Measurements from ENCODE around the gene SAMD1.

SAMD1 gene

GRCh38 chr19:14091081-14091812 is 696 bp upstream of the SAMD1 start:
- no peak for DNase-seq (ENCODE audit: low read depth, low spot score)
- H3K27ac ChIP-seq: peak overlapping the region; percentile 23

GRCh38 chr19:14089662-14090508 is 666 bp downstream of the SAMD1 start:
- DNase-seq (ENCODE audit: low read depth, low spot score): no peak
- peak overlapping the region; percentile 23 for H3K27ac ChIP-seq

- DNase-seq (ENCODE audit: low read depth, low spot score): no peak
- no peak overlapping the region for H3K27ac ChIP-seq
Observed at GRCh38 chr19:14089412-14089661, 1.2 kb downstream of the SAMD1 start.

- H3K27ac ChIP-seq: no peak overlapping the region
- no peak for DNase-seq (ENCODE audit: low read depth, low spot score)
Observed at GRCh38 chr19:14088634-14089411, 1.7 kb downstream of the SAMD1 start.

- H3K27ac ChIP-seq: no peak overlapping the region
Observed at GRCh38 chr19:14086098-14086497, 4.5 kb downstream of the SAMD1 start.

GRCh38 chr19:14085309-14085995 is 5.1 kb downstream of the SAMD1 start, which contains the start of gene C19orf67:
Gene C19orf67 (minus strand): TSS chr19:14085783. CDS start chr19:14085627, 156 bp downstream.
- no peak for DNase-seq (ENCODE audit: low read depth, low spot score)
- H3K27ac ChIP-seq: no peak within 1 kb of the TSS

More at GRCh38 chr19:14086098-14086497, 4.5 kb downstream of the SAMD1 start:
- no peak for DNase-seq (ENCODE audit: low read depth, low spot score)

GRCh38 chr19:14082675-14082960 is 7.9 kb downstream of the SAMD1 start:
- DNase-seq (ENCODE audit: low read depth, low spot score): no peak
- no peak overlapping the region for H3K27ac ChIP-seq

GRCh38 chr19:14081797-14082674 is 8.5 kb downstream of the SAMD1 start:
- peak overlapping the region; percentile 88 for H3K27ac ChIP-seq
- DNase-seq (ENCODE audit: low read depth, low spot score): peak; percentile 81

- peak overlapping the region; percentile 88 for H3K27ac ChIP-seq
- peak; percentile 86 for DNase-seq (ENCODE audit: low read depth, low spot score)
Observed at GRCh38 chr19:14080887-14081796, 9.4 kb downstream of the SAMD1 start.

GRCh38 chr19:14078411-14078810 is 12.1 kb downstream of the SAMD1 start:
- no peak overlapping the region for H3K27ac ChIP-seq
- DNase-seq (ENCODE audit: low read depth, low spot score): no peak

- DNase-seq (ENCODE audit: low read depth, low spot score): no peak
- H3K27ac ChIP-seq: peak overlapping the region; percentile 79
Observed at GRCh38 chr19:14073925-14074838, 16.4 kb downstream of the SAMD1 start.

- DNase-seq (ENCODE audit: low read depth, low spot score): no peak
- peak overlapping the region; percentile 79 for H3K27ac ChIP-seq
Observed at GRCh38 chr19:14073261-14073924, 17.2 kb downstream of the SAMD1 start.

- no peak for DNase-seq (ENCODE audit: low read depth, low spot score)
- H3K27ac ChIP-seq: peak within 1 kb of the TSS; percentile 79
Observed at GRCh38 chr19:14072535-14073260, 17.9 kb downstream of the SAMD1 start, which contains the start of gene MISP3. Gene MISP3 (plus strand): TSS chr19:14072786. CDS start chr19:14073310, 524 bp downstream.

- H3K27ac ChIP-seq: no peak overlapping the region
- no peak for DNase-seq (ENCODE audit: low read depth, low spot score)
Observed at GRCh38 chr19:14070268-14071050, 20.1 kb downstream of the SAMD1 start.

- no peak for DNase-seq (ENCODE audit: low read depth, low spot score)
- H3K27ac ChIP-seq: no peak overlapping the region
Observed at GRCh38 chr19:14066134-14066533, 24.4 kb downstream of the SAMD1 start.
